GM19397 (cell line): Measurements from ENCODE around the gene ARHGAP24.
"Not testable (repeated sequence)": the region's sequence is repeated elsewhere in the genome, so short reads cannot be mapped to it uniquely, and the experiment has no call there.

Experiments
- ATAC-seq: cut with Tn5 transposase; IDR thresholded peaks from one replicate; pipeline ENCODE4 v1.9.1; 2021; ENCODE audit warnings: mild to moderate bottlenecking, moderate library complexity; ENCODE audit not compliant: unreplicated experiment

ARHGAP24 gene

DNA sequence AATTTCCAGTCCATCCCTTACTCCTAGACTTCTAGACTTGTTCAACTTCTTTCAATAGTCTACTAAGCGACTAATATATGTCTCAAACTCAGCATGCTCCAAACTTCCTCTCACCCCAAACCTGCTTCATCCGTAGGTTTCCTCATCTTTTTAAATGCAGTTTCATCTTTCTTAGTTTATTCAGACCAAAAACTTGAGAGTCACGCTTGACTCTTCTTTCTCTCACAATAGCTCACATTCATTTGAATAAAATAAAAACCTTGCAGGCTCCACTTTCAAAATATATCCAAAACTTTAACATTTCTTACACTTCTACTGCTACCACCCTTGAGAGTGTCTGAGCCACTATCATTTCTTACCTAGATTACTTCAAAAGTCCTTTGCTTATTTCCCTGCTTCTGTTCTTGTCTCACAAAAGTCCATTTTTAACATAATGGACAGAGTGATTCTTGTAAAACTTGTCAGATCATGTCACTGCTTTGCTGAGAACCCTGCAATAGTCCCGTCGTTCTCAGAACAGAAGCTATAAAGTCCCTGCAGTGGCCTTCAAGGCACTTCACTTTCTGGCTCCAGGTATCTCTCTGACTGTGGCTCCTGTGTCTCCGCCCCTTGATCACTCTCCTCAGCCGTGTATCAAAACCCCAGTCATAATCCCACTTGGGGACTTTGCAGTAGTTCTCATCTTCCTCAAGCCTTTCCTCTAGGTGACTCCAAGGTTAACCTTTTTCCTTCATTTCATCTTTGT is 167.6 kb downstream of the ARHGAP24 start:
- ATAC-seq, result peak; percentile 50

DNA sequence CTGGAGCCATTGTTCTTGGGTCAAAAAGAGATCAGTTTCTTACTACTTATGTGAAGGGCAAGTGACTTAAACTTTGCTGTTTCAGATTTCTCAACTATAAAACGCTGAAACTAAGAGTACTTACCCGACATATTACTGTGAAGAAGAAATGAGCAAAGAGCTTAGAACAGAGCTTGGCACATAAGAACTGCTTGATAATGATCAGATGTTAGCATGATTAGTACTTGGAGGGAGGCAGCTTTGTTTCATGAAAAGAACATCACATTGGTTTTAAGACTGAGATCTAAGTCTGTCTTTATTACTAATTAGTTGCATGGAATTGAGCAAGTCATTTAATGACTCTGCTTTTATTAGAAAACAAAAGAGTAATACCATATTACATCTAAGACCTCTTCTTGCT is 169.1 kb downstream of the ARHGAP24 start:
- ATAC-seq, result no peak

DNA sequence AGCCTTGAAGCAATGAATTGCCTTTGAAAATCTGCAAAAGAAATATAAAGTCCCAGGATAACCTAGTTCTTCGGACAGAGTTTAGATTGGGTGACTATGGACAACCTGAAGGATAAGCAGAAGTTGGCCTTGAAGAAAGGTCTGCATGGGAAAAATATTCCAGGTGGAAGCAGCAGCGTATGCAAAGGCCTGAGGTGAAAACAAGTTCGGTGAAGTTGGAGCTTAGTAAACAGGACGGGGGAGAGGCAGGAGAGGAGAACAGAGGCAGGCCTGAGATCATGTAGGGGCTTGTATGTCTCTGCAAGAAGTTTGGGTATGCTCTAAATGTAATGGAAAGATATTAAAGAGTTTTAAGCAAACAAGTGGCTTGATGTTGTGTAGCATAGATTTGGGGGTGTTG is 176.0 kb downstream of the ARHGAP24 start:
- no peak for ATAC-seq

DNA sequence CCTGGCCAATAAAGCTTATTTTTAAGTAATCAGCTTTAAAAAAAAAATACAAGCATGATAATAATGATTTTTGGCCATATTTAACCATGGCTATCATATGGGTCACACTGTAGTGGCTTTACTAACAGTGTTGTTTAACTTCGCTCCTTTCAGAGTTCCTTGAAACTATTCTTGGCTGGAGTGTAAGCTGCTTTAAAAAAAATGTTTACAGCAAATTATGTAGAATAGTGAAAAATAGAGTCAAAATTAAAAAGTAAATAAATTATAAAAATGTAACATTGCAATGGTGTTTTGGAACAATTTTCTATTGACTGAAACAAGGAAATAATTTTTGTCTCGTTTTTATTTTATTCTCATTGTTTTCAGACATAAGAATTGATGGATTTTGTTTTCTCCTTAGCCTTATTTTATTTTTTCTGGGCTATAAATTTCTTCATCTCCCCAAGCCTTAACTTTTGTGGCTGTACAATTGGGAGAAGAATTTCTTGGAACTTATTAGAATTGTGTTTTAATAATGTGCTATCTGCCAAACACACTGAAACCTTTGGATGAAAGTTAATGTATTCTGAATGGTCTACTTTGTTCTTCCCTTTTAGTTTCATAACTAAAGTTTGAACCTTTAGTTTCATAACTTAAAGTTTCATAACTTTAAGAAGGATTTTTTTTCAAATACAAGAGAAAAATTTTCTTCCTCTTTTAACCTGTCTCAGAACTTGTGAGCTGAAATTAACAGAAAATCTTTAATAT is 182.0 kb downstream of the ARHGAP24 start:
- no peak for ATAC-seq

DNA sequence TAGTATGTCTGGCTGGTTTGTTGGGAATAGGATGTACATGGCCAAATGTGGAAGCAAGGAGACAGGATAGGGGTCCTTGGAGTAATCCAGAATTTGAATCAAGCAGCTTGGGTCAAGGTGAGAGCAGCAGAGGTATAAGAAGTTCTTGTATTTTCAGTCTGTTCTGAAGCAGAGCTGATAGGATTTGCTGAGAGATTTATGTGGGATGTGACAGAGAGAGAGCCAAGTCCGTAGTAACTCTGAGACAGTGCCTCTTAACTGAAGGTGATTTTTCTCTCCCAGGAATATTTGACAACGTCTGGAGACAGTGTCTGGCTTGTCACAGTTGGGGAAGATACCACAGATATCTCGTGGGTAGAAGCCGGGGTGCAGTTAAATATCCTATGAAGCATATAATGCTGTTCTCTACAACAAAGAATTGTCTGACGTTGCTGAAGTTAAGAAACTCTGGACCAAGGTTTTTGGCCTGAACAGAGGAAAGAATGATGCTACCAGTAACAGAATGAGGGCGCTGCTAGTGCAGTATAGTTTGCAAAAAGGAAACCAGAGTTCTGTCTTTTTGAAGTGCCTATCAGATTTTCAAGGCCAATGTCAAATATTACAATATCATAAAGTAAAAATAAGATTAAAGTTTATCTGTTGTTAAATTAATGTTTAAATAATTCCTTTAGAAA is 184.0 kb downstream of the ARHGAP24 start:
- ATAC-seq, result no peak

DNA sequence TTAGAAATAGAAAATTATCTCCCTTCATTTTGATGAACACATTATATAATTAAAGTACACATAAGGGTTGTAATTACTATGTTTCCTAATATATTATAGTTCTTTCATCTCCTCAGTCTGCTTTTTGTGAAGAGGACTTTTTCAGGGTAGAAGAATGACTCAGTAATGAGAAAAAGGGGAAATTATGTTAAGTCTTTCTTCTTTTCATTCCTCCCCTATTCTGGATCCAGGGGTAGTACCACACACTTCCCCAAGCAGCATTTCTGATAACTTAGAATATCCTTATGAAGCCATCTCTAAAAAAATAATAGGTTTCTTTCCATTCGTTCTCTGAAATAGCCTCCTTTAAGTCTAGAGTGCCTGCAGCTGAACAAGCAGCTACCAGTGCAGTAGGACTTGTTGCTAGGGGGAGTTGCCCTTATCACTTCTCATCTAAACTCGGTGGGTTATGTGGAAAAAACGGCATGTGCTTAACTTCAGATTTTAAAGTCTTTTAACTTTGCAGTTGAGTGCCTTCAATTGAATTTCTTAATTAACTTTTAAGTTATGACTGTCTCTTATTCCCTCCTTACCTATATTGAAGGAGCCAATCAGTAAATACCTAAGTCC is 184.8 kb downstream of the ARHGAP24 start:
- no peak for ATAC-seq

DNA sequence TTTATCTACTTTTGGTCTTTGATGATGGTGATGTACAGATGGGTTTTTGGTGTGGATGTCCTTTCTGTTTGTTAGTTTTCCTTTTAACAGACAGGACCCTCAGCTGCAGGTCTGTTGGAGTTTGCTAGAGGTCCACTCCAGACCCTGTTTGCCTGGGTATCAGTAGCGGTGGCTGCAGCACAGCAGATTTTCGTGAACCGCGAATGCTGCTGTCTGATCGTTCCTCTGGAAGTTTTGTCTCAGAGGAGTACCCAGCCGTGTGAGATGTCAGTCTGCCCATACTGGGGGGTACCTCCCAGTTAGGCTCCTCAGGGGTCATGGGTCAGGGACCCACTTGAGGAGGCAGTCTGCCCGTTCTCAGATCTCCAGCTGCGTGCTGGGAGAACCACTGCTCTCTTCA is 191.7 kb downstream of the ARHGAP24 start:
- not testable (repeated sequence) for ATAC-seq

DNA sequence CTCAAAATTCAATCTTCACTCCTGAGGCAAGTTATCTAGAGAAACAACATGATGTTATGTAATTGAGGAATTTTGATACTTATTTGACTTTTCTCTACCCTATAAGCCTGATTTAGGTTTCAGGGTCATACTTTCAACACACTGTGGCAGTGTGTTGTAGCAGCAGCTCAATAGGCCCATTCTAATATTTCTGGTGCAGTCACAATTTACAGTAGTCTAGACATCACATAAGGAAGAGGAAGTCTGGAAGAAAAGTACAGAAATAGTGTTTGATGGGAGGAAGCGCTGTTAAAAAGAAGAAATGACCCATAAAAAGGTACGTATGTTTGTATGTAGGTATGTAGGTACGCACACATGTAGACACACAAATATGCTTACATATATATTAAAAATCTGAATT is 194.3 kb downstream of the ARHGAP24 start:
- no peak for ATAC-seq

DNA sequence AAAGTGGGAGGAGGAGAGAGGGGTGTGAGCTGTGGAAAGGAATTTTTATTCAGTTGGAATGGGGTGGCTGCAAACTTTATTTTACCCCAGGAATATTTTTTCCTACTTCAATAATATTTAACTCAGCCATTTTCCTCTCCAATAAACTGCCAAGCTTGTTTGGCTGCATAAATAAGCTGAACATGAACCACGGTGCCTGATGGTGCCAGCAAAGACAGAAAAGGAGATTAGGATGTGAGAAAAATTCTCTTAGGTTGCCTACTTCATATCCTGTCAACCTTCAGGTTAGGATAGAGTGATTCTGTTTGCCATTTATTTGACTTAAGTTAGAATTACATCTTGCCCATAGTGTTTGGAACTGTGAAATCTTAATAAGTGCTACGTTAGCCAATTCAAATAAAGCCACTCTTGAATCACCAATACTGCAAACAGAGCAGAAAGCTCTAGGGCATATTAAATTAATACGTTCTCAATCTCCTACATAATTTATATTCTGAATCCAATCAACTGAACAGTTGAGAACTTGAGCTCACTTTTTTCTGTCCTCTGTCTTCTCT is 195.1 kb downstream of the ARHGAP24 start:
- ATAC-seq, result no peak

DNA sequence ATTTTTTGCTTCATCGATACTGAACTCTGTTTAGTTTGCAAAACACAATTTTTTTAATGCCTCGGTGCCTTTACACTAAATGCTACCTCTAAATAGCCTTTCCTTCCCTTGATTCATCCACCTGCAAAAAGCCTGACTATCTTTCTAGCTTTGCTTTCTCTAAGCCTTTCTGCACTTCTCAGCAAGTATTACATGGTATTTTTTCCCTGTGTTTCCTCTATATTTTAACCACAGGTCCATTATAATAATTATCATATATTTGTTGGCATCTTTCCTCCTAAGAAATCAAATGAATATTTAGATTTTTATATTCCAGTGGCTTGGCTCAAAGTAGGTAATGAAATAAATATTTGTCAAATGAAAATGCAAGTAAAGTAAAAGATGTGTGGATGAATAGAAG is 196.2 kb downstream of the ARHGAP24 start:
- no peak for ATAC-seq

DNA sequence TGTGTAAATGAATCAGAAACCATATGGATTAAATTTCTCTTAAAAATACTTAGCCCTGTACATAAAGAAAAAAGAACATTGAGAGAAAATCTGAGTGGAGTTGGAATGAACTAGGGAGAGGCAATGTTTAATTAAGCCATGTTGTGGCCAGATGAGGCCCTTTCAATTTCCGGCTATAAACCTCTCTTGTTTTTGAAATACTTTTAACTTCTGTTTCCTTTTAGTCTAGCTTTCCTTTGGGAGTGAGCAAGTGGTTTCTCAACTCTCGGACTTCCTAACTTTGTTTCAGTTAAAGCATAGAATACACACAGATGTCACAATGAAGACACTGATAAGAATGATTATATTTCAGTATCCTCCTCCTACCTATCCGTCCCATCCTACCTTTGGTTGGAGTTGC is 197.2 kb downstream of the ARHGAP24 start:
- no peak for ATAC-seq

DNA sequence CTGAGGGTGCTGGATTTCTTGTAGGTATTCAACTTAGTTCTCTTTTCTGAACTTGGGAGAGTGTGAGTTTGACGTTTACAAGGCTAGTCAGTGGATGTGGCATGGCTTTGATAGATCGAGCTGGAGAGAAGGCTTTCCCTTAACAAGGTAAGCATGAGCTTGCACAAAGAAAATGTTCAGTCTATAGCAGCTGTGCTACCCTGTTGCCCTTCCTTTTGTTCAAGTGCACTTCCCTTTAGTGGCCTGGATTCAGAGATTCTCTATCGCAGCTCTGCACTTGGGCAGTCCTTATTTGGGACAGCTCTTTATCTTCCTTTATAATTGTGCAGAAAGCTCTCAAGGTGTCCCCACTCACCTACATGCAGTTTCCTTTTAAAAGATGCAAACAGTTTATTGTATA is 198.0 kb downstream of the ARHGAP24 start:
- ATAC-seq, result no peak

DNA sequence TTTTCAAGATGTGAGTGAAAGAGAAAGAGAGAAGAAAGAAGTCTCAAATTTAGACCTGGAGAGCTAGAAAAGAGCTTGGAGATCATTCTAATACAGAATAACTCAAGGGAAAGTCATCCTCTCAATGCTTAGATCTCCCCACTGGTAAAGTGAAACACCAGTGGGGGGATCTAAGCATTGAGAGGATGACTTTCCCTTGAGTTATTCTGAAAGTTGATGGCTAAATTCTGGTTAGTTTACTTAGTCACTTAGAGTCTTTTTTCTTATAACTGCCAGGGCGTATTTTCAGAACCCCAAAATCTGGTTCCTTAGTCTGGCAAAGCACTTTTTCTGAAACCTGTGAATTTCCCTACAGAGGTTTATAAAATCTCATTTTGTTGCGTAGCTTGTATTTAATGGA is 198.6 kb downstream of the ARHGAP24 start:
- no peak for ATAC-seq

DNA sequence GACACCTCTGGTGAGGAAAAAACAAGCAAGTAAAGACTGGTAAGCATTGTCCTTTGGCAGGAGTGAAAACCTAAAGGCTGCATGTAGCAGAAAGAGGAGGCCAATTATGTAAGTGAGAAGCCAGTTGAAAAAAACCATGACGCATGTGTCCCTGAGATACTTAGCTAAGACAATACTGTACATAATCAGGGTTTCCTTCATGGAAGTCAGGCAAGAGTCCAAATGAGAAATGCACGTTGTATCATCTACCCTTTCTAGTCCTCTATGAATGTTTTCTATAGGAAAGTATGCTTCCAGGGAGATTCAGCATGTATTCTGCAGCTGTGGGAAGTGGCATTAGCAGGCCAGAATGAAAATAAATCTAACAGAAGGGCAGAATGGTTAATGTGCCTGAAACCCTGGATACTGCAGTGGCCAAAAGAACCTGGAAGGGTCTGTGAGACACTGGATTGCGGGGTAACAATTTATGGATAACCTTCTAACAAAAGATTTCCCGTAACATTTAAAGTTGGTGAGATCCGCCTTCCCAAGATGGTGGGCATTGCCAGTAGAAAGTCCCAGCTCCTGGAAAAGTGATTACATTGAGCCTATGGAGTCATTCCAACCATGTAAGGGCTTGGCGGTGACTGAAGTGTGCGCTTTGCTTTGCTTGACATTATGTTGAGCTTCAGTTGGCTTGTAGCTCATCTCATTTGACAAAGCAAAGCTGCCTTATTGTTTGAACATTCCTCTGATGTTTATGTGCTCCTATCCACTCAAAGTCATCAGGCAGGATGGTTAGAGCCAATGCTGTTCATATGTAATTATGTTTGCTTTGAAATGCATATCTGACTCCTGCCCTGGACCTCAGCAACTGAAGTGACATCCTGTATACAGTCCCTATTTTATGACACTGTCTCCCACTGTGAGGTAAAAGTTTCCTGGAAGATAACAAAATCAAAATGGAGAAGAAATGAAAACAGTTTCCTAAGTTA is 200.4 kb downstream of the ARHGAP24 start:
- no peak for ATAC-seq

DNA sequence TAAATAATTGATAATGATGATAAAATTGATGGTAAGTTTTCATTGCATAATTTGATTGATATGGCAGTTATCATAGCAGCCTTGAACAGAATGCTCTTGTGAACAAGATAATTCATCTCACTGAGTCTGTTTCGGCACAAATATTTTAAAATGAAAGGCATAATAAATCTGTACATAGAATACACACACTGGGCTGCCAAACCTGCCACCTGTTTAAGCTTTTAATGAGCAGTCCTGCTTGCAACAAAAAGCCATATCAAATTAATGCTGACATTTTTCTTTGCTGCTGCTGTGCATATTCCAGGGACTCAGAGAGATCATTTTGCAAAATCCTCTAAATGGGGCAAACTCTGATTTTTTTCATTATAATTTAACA is 201.1 kb downstream of the ARHGAP24 start:
- ATAC-seq, result no peak

DNA sequence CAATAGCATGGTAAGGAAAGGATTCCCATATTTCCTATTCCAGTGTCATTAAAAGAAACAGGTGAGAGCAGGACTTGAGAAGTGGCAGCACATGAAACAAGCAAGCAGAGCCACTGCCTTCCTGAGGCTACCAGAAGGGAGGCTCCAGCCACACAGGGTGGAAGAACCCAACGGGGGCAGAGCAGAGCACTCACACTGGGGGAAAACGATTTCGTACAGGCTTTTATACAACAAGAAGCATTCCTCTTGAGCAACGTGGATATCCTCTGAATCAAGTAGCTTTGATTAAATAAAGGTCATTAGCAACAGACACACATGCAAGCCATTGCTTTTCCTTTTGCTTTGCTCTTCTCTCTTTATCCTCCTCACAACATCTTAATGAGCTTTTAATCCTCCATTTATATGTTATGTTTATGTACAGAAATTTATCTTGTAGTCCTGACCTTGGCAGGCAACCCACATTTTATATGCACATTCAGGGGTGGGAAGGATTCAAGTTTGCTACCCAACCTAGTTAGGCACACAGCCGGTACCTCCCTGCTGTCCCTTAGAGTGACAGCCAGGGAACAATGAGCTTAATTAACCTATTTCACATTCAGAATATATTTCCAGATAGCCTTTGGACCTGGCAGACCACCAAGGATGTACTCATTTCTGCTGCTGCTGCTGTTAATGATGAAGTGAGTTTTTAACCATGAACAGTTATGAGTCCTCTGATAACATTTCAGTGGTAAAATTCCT is 202.1 kb downstream of the ARHGAP24 start:
- ATAC-seq, result no peak

DNA sequence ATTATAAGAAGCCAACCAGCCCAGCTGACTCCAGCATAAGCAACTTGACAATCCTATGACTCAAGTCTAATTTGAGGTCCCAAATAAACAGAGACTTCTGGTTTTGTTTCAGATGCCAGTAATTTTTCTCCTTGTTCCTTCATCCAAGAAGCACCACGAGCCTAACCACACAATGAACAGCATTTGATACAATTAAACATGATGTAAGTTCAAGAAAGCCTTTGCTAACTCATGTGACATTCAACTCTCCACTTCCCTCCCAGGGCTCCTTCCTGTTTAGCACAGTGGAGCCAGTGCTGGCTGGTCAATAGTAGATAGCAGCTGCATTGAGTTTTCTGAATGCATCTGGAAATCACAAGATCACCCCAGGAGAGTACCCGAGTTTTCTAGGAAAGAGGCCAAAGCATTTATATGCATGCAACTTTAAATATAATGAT is 206.3 kb downstream of the ARHGAP24 start:
- ATAC-seq, result no peak

DNA sequence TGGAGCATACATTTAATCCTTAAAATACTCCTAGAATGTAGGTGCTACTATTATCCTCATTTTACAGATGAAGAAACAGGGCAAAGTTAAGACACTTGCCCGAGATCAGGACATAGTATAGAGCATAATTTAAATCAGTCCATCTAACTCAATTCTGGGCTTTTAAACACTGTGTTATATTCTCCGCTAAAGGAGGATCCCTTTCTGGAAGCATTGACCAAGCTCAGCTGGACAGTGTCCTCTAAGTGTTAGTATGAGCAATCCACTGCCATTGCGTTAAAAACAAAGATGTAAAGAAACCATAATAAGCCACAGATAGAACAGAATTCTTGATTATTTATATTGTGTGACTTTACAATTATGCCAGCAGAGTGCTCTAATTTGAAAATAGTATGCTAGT is 207.0 kb downstream of the ARHGAP24 start:
- no peak for ATAC-seq

DNA sequence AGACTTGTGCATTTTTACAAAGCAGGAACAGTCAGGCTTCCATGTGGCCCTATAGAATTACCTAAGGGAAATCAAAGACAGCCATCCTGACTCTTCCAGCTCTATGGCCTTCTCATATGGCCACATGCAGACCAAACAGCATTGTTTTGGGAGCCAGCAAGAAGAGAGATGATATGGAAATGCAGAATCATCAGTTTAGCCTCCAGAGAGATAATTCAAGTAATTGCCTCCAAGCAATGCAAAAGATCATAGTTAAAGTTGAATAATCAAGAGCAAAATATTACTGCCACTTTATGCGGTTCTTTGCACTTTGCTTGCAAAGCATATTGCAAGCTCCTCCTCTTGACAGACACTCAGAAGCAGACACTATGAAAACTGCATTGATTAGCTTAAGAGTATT is 207.4 kb downstream of the ARHGAP24 start:
- no peak for ATAC-seq
